CD4-positive, alpha-beta memory T cell (primary cell): Measurements from ENCODE around the gene RHD. TPM values are rescaled to one million over a fixed set of nuclear protein-coding genes. Genes with fewer than 3 reads are reported as not detected.
A peak's percentile ranks its signal among the peaks of the same experiment; 100 is the strongest.
"Not testable (repeated sequence)": the region's sequence is repeated elsewhere in the genome, so short reads cannot be mapped to it uniquely, and the experiment has no call there.

ENCODE experiments used
- CTCF ChIA-PET: fragments of 350-600 bp; sonication (Branson Sonifier 250); formaldehyde crosslinking; loops from one replicate; lab custom pipeline; 2021; ENCODE audit warnings: inconsistent platforms; ENCODE audit not compliant: partially characterized antibody; lab: Charles Lee
- POLR2A ChIA-PET: fragments of 350-600 bp; sonication (Branson Sonifier 250); formaldehyde crosslinking; loops from one replicate; lab custom pipeline; 2021; ENCODE audit not compliant: partially characterized antibody; lab: Charles Lee
- DNase-seq, 5 donors: peaks; one replicate each; pipeline versions ENCODE4 v3.0.0 to v3.0.0-alpha.2; 2020 to 2022; ENCODE audit warnings: mixed read lengths in 1 of 5
- H3K27ac ChIP-seq: one replicate; pipeline ENCODE4 v1.7.0; 2013; ENCODE audit warnings: low read depth, low read length
- H3K27me3 ChIP-seq: 2 replicates; pipeline ENCODE4 v1.7.0; 2013; ENCODE audit warnings: mild to moderate bottlenecking, low read length, moderate library complexity; ENCODE audit not compliant: insufficient read depth
- H3K36me3 ChIP-seq: 2 replicates; pipeline ENCODE4 v1.7.0; 2013; ENCODE audit warnings: mild to moderate bottlenecking, low read length, moderate library complexity; ENCODE audit not compliant: insufficient read depth
- H3K4me1 ChIP-seq: 2 replicates; pipeline ENCODE4 v1.7.0; 2013; ENCODE audit warnings: mild to moderate bottlenecking, low read length, moderate library complexity; ENCODE audit not compliant: insufficient read depth
- H3K4me3 ChIP-seq, 2 donors: one replicate each; pipeline ENCODE4 v1.7.0; 2013; ENCODE audit warnings: low read length in 2 of 2, mild to moderate bottlenecking in 1 of 2
- H3K9me3 ChIP-seq, 2 donors: one replicate each; pipeline ENCODE4 v1.7.0; 2013; ENCODE audit warnings: low read length in 2 of 2, control low read depth in 1 of 2; ENCODE audit not compliant: control insufficient read depth in 1 of 2
- H3K27ac Mint-ChIP-seq, 7 donors: one replicate each; pipeline ENCODE4 v1.8.0; 2020 to 2021; ENCODE audit warnings: mixed read lengths in 7 of 7, mild to moderate bottlenecking in 6 of 7, inconsistent platforms in 3 of 7, moderate library complexity in 3 of 7
- H3K27me3 Mint-ChIP-seq, 2 donors: one replicate each; pipeline ENCODE4 v1.8.0; 2020 to 2021; ENCODE audit warnings: mixed read lengths in 2 of 2
- H3K36me3 Mint-ChIP-seq, 2 donors: one replicate each; pipeline ENCODE4 v1.8.0; 2020 to 2021; ENCODE audit warnings: mixed read lengths in 2 of 2, inconsistent platforms in 1 of 2, mild to moderate bottlenecking in 1 of 2
- H3K4me1 Mint-ChIP-seq, 4 donors: one replicate each; pipeline ENCODE4 v1.8.0; 2020 to 2021; ENCODE audit warnings: mixed read lengths in 4 of 4, mild to moderate bottlenecking in 1 of 4
- H3K4me3 Mint-ChIP-seq, 8 donors: one replicate each; pipeline ENCODE4 v1.8.0; 2020 to 2021; ENCODE audit warnings: mixed read lengths in 8 of 8, mild to moderate bottlenecking in 7 of 8, moderate library complexity in 6 of 8, inconsistent platforms in 3 of 8
- H3K9me3 Mint-ChIP-seq, 8 donors: one replicate each; pipeline ENCODE4 v1.8.0; 2020 to 2021; ENCODE audit warnings: mixed read lengths in 8 of 8, mild to moderate bottlenecking in 5 of 8, inconsistent platforms in 3 of 8, moderate library complexity in 1 of 8
- intact Hi-C: fragments of 100-400 bp; cut with micrococcal nuclease; formaldehyde crosslinking; loops from one replicate; pipeline ENCODE4 v1.15.1; 2023
- polyA plus RNA-seq, 2 donors: library from polyadenylated mRNA; unstranded; fragments of 300-500 nt; fragmentation: Illumina TruSeq; gene quantifications; one replicate each; pipeline ENCODE4 v1.2.3, GENCODE V29; 2021
- total RNA-seq, 2 experiments: library from RNA; stranded (reverse); gene quantifications; one replicate each; pipeline ENCODE4 v1.2.3, GENCODE V29; 2021

Gene RHD
- total and polyA plus RNA-seq, 4 experiments from 2014 or later: 0.13 to 0.44 (median 0.15) TPM; not detected in 1

GRCh38 chr1:25304936-25305335, 32.6 kb downstream of the RHD start:
- H3K4me1 ChIP-seq, H3K4me1 Mint-ChIP-seq, H3K36me3 ChIP-seq, H3K36me3 Mint-ChIP-seq, POLR2A ChIA-PET, H3K4me3 Mint-ChIP-seq, H3K9me3 ChIP-seq, H3K9me3 Mint-ChIP-seq, H3K27ac ChIP-seq, intact Hi-C loops, DNase-seq, CTCF ChIA-PET, H3K4me3 ChIP-seq, H3K27me3 Mint-ChIP-seq, H3K27me3 ChIP-seq: not testable (repeated sequence)
- H3K27ac Mint-ChIP-seq: peak overlapping the region in 2 of 7 donors; percentile 59 to 77

DNA sequence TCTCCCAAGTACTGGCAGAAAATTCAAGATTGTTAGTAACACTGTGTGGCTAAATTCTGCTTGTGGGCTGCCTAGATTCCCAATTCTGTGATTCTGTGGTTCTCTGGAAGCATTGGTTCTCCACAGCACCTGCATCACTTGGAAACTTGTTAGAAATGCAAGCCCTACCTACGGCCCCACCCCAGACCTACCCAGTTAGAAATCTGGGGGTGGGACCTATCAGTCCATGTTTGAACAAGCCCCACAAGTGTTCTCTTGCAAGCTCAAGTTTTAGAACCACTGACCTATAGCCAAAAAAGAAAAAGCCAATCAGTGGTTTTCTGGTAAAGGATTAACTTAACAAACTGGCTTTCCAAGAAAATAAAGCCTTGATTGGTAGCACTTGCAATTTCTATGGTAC, 35.9 kb downstream of the RHD start:
- CTCF ChIA-PET, H3K4me3 Mint-ChIP-seq, H3K36me3 Mint-ChIP-seq, H3K27ac ChIP-seq, POLR2A ChIA-PET, H3K27ac Mint-ChIP-seq, H3K36me3 ChIP-seq, H3K9me3 ChIP-seq, H3K9me3 Mint-ChIP-seq, H3K4me3 ChIP-seq, H3K4me1 Mint-ChIP-seq, DNase-seq, H3K27me3 Mint-ChIP-seq, H3K4me1 ChIP-seq, intact Hi-C loops, H3K27me3 ChIP-seq: not testable (repeated sequence)

- H3K27ac ChIP-seq, POLR2A ChIA-PET, H3K4me1 Mint-ChIP-seq, DNase-seq, H3K4me3 ChIP-seq, H3K4me1 ChIP-seq, H3K27ac Mint-ChIP-seq, H3K4me3 Mint-ChIP-seq, intact Hi-C loops, H3K27me3 Mint-ChIP-seq, H3K9me3 ChIP-seq, CTCF ChIA-PET, H3K36me3 ChIP-seq, H3K27me3 ChIP-seq: not testable (repeated sequence)
- peaks cover 10 to 11% of the 10 kb centered on the region in 2 donors for H3K36me3 Mint-ChIP-seq
- H3K9me3 Mint-ChIP-seq: peaks cover 0 to 12% (median 0%) of the 10 kb centered on the region in 8 donors
These were observed 36.8 kb downstream of the RHD start for GRCh38 chr1:25309085-25309484.

GRCh38 chr1:25309486-25309885, 37.2 kb downstream of the RHD start:
- not testable (repeated sequence) for H3K4me3 Mint-ChIP-seq

GRCh38 chr1:25312806-25313470, 40.6 kb downstream of the RHD start:
- CTCF ChIA-PET, H3K4me3 ChIP-seq, POLR2A ChIA-PET, H3K4me1 ChIP-seq, H3K27me3 ChIP-seq, H3K9me3 ChIP-seq, H3K36me3 ChIP-seq, H3K4me3 Mint-ChIP-seq, DNase-seq, H3K4me1 Mint-ChIP-seq, H3K27ac ChIP-seq, H3K27me3 Mint-ChIP-seq, intact Hi-C loops: not testable (repeated sequence)
- peaks cover 0 to 15% (median 0%) of the 10 kb centered on the region in 8 donors for H3K9me3 Mint-ChIP-seq
- H3K36me3 Mint-ChIP-seq: peaks cover 11% of the 10 kb centered on the region in 2 donors
- peak overlapping the region in 1 of 7 donors; percentile 77 for H3K27ac Mint-ChIP-seq

More at GRCh38 chr1:25309486-25309885, 37.2 kb downstream of the RHD start:
- H3K36me3 Mint-ChIP-seq: peaks cover 11 to 12% of the 10 kb centered on the region in 2 donors
- H3K36me3 ChIP-seq, H3K9me3 ChIP-seq, H3K27me3 Mint-ChIP-seq, CTCF ChIA-PET, H3K27ac Mint-ChIP-seq, H3K27ac ChIP-seq, H3K4me3 ChIP-seq, intact Hi-C loops, POLR2A ChIA-PET, H3K4me1 ChIP-seq, DNase-seq, H3K4me1 Mint-ChIP-seq, H3K27me3 ChIP-seq: not testable (repeated sequence)
- peaks cover 0 to 14% (median 0%) of the 10 kb centered on the region in 8 donors for H3K9me3 Mint-ChIP-seq

DNA sequence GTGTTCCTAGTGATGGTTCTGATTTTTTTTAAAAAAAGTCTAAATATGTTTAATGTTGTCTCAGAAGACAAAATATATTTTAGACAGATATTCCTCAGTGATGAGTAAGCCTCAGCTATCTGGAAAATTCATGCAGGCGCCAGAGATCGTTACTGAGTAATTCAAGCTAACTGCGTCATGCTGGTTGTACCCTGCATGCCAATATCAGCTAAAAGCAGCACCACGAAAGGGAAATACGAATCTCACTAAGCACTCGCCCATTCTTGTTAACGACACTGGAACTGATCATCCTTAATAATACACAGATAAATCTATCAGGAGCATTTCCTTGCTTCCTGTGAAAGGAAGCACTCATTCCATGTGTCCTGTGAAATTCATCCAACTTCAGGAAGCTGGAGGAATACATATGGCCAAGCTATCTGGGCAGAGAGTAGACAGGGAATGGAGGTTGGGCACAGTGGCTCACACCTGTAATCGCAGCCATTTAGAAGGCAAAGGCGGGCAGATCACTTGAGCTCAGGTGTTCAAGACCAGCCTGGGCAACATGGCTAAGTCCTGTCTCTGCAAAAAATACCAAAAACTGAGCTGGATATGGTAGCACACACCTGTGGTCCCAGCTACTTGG, 48.1 kb downstream of the RHD start:
- H3K27ac ChIP-seq, H3K36me3 Mint-ChIP-seq, DNase-seq, intact Hi-C loops, H3K4me1 Mint-ChIP-seq, H3K27me3 Mint-ChIP-seq, CTCF ChIA-PET, H3K9me3 ChIP-seq, H3K9me3 Mint-ChIP-seq, H3K4me1 ChIP-seq, H3K36me3 ChIP-seq, POLR2A ChIA-PET, H3K4me3 ChIP-seq, H3K4me3 Mint-ChIP-seq, H3K27me3 ChIP-seq: not testable (repeated sequence)
- H3K27ac Mint-ChIP-seq: peak overlapping the region in 1 of 7 donors; percentile 85

DNA sequence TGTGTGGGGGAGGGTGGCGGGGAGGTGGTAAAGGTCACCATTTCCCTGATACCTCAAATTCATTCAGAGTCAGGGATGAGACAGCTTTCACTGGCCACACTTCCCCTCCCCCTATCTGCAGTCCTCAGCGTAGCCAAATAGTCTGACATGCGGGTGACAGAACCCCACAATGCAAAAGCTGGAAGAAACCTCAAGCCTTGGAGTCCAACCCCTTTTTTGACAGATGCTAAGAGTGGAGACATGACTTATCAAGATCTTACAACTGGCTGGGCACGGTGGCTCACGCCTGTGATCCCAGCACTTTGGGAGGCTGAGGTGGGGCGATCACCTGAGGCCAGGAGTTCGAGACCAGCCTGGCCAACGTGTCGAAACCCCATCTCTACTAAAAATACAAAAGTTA, 49.8 kb downstream of the RHD start:
- H3K36me3 ChIP-seq, POLR2A ChIA-PET, DNase-seq, H3K27ac ChIP-seq, H3K4me1 Mint-ChIP-seq, H3K4me3 Mint-ChIP-seq, H3K4me3 ChIP-seq, H3K9me3 ChIP-seq, H3K9me3 Mint-ChIP-seq, H3K27me3 ChIP-seq, H3K4me1 ChIP-seq, intact Hi-C loops, H3K27ac Mint-ChIP-seq, H3K27me3 Mint-ChIP-seq, CTCF ChIA-PET, H3K36me3 Mint-ChIP-seq: not testable (repeated sequence)
